ENCODE measurements around the gene MGAT3.

- TF ChIP-seq CTCF (IDR thresholded peaks at IDR 0.05) (no peak), POLR2A (IDR thresholded peaks at IDR 0.05) (no peak)
Observed at GRCh38 chr22:39481595-39481994, 24.8 kb downstream of the MGAT3 start.

All from adrenal gland (tissue), 5 donors.